ENCODE results near the gene SIRPA.

Gene SIRPA

DNA sequence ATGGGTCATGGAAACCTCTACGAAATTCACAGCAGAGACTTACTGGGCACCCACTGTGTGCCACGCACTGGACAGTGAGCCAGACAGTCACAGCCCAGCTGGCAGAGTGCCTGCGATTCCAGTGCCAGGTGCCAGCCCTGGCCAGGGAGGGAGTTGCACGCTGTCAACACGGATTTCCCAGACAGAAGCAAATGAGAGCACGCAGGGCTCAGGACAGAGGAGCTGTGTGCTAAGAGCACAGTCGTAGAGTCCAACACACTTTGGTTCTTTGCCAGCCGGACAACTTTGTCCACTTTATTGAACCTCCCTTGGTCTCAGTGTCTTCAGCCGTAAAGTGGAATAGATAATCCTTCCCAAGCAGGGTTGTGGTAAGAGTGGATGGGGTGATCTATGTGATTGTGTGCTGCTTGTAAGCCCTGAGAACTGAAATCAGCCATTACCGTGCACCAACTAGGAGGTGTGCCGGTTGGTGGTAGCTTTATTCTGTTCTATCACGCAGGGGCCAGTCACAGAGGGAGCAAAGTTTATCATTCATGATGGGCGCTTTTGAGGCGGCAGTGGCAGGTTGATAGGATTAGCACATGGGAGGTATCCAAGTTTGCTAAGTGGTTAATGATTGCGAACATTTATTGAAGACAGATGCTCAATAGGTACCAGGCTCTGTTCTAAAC, 40.6 kb downstream of the SIRPA start:
- no peaks in the 10 kb centered on the region for H3F3A ChIP-seq (ENCODE audit: control insufficient read depth, insufficient read depth)
- no peak overlapping the region for H3K4me2 ChIP-seq (ENCODE audit: low read length)
- H3K27ac ChIP-seq (ENCODE audit: low read depth, low read length) = no peak overlapping the region

DNA sequence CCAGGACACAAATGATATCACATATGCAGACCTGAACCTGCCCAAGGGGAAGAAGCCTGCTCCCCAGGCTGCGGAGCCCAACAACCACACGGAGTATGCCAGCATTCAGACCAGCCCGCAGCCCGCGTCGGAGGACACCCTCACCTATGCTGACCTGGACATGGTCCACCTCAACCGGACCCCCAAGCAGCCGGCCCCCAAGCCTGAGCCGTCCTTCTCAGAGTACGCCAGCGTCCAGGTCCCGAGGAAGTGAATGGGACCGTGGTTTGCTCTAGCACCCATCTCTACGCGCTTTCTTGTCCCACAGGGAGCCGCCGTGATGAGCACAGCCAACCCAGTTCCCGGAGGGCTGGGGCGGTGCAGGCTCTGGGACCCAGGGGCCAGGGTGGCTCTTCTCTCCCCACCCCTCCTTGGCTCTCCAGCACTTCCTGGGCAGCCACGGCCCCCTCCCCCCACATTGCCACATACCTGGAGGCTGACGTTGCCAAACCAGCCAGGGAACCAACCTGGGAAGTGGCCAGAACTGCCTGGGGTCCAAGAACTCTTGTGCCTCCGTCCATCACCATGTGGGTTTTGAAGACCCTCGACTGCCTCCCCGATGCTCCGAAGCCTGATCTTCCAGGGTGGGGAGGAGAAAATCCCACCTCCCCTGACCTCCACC, 42.2 kb downstream of the SIRPA start:
- TF ChIP-seq CTCF (IDR thresholded peaks at IDR 0.05; ENCODE audit: low read depth, low read length, poor library complexity, severe bottlenecking) (no peak), EZH2phosphoT487 (IDR thresholded peaks at IDR 0.05; ENCODE audit: borderline replicate concordance, low read length) (no peak)
- no peak overlapping the region for H3K4me3 ChIP-seq (ENCODE audit: low read length)
- H3K4me2 ChIP-seq (ENCODE audit: low read length) = no peak overlapping the region
- no peaks in the 10 kb centered on the region for H3K4me1 ChIP-seq (ENCODE audit: control insufficient read depth, low read length)
- H3F3A ChIP-seq (ENCODE audit: control insufficient read depth, insufficient read depth) = no peaks in the 10 kb centered on the region
- no peaks in the 10 kb centered on the region for H3K9me3 ChIP-seq (ENCODE audit: control insufficient read depth, insufficient read depth, low read length)
- H3K27ac ChIP-seq (ENCODE audit: low read depth, low read length) = no peak overlapping the region
- H3K9me2 ChIP-seq (replicated peaks; ENCODE audit: control insufficient read depth, low read length) = no peaks in the 10 kb centered on the region
- 0 out of 2 replicates have a peak, but pooled peaks cover 3% of the 10 kb centered on the region for H4K20me1 ChIP-seq (ENCODE audit: control insufficient read depth, insufficient read depth, low read depth, low read length)
- H3K36me3 ChIP-seq (ENCODE audit: control insufficient read depth, low read length) = no peaks in the 10 kb centered on the region
- no peaks in the 10 kb centered on the region for H3K79me2 ChIP-seq (ENCODE audit: control insufficient read depth, low read length)
- peaks cover 2% of the 10 kb centered on the region for H3K27me3 ChIP-seq (ENCODE audit: control insufficient read depth, low read length)

More for the DNA sequence above, 40.6 kb downstream of the SIRPA start:
- Histone ChIP-seq H3K4me3 (ENCODE audit: low read length) (no peak overlapping the region), H3K36me3 (ENCODE audit: control insufficient read depth, low read length) (no peaks in the 10 kb centered on the region), H3K9me3 (ENCODE audit: control insufficient read depth, insufficient read depth, low read length) (no peaks in the 10 kb centered on the region), H3K9me2 (replicated peaks; ENCODE audit: control insufficient read depth, low read length) (no peaks in the 10 kb centered on the region), H4K20me1 (ENCODE audit: control insufficient read depth, insufficient read depth, low read depth, low read length) (0 out of 2 replicates have a peak, but pooled peaks cover 3% of the 10 kb centered on the region), H3K4me1 (ENCODE audit: control insufficient read depth, low read length) (no peaks in the 10 kb centered on the region), H3K27me3 (ENCODE audit: control insufficient read depth, low read length) (peaks cover 2% of the 10 kb centered on the region), H3K79me2 (ENCODE audit: control insufficient read depth, low read length) (no peaks in the 10 kb centered on the region)
- TF ChIP-seq CTCF (IDR thresholded peaks at IDR 0.05; ENCODE audit: low read depth, low read length, poor library complexity, severe bottlenecking) (no peak), EZH2phosphoT487 (IDR thresholded peaks at IDR 0.05; ENCODE audit: borderline replicate concordance, low read length) (no peak)

DNA sequence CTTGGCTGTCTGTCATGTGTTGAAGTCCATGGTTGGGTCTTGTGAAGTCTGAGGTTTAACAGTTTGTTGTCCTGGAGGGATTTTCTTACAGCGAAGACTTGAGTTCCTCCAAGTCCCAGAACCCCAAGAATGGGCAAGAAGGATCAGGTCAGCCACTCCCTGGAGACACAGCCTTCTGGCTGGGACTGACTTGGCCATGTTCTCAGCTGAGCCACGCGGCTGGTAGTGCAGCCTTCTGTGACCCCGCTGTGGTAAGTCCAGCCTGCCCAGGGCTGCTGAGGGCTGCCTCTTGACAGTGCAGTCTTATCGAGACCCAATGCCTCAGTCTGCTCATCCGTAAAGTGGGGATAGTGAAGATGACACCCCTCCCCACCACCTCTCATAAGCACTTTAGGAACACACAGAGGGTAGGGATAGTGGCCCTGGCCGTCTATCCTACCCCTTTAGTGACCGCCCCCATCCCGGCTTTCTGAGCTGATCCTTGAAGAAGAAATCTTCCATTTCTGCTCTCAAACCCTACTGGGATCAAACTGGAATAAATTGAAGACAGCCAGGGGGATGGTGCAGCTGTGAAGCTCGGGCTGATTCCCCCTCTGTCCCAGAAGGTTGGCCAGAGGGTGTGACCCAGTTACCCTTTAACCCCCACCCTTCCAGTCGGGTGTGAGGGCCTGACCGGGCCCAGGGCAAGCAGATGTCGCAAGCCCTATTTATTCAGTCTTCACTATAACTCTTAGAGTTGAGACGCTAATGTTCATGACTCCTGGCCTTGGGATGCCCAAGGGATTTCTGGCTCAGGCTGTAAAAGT, 43.5 kb downstream of the SIRPA start:
- H3F3A ChIP-seq (ENCODE audit: control insufficient read depth, insufficient read depth) = no peaks in the 10 kb centered on the region
- H3K27ac ChIP-seq (ENCODE audit: low read depth, low read length) = no peak overlapping the region
- no peaks in the 10 kb centered on the region for H3K9me2 ChIP-seq (replicated peaks; ENCODE audit: control insufficient read depth, low read length)
- no peaks in the 10 kb centered on the region for H4K20me1 ChIP-seq (ENCODE audit: control insufficient read depth, insufficient read depth, low read depth, low read length)
- H3K4me3 ChIP-seq (ENCODE audit: low read length) = no peak overlapping the region
- H3K27me3 ChIP-seq (ENCODE audit: control insufficient read depth, low read length) = peaks cover 4% of the 10 kb centered on the region; the same call in 1 of the 2 replicates
- H3K9me3 ChIP-seq (ENCODE audit: control insufficient read depth, insufficient read depth, low read length) = no peaks in the 10 kb centered on the region
- H3K36me3 ChIP-seq (ENCODE audit: control insufficient read depth, low read length) = no peaks in the 10 kb centered on the region
- no peak overlapping the region for H3K4me2 ChIP-seq (ENCODE audit: low read length)
- H3K79me2 ChIP-seq (ENCODE audit: control insufficient read depth, low read length) = no peaks in the 10 kb centered on the region
- TF ChIP-seq CTCF (IDR thresholded peaks at IDR 0.05; ENCODE audit: low read depth, low read length, poor library complexity, severe bottlenecking) (no peak), EZH2phosphoT487 (IDR thresholded peaks at IDR 0.05; ENCODE audit: borderline replicate concordance, low read length) (no peak)
- no peaks in the 10 kb centered on the region for H3K4me1 ChIP-seq (ENCODE audit: control insufficient read depth, low read length)
